GM12874 (cell line): ENCODE data around the gene TMEM40.

ENCODE experiments used
- TF ChIP-seq, protein P1 (sequence below): IDR thresholded peaks from 2 replicates; pipeline ENCODE4 v1.5.1; 2011; ENCODE audit warnings: low read depth, mild to moderate bottlenecking, control low read depth, low read length, moderate library complexity; ENCODE audit not compliant: insufficient read depth

Gene TMEM40, protein sequence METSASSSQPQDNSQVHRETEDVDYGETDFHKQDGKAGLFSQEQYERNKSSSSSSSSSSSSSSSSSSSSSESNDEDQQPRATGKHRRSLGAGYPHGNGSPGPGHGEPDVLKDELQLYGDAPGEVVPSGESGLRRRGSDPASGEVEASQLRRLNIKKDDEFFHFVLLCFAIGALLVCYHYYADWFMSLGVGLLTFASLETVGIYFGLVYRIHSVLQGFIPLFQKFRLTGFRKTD

DNA sequence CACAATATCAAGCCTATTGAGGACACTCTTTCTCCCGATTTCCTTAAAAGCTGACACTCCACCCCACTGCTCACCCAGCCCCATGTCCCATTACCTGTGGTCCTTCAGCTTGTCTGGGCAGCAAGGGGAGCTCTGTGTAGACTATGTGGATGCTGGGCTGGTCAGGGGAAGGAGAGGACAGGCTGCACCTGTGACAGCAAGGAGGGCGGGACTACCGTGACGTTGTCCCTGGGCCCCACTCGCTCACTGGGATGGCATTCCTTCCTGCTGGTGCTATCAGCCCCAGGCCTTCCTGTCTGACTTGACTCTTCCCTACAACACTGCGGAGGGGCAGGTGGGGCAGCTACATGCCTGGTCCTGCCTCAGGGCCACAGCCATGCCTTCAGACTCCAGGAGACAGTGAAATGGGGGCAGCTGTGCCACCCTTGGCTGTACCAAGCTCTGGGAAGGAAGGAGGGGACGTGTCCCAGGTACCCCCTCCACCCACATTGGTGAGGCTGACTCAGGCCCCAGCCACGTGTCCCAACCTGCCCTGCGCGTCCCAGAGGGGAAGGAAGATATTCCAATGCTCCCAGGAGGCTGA lies at the start of gene TMEM40:
Gene TMEM40, minus strand, starts transcription at position 163 of the 583 bp plus-strand sequence. CDS start 9,427 bp downstream, outside the sequence.
- TF ChIP-seq, protein P1, sequence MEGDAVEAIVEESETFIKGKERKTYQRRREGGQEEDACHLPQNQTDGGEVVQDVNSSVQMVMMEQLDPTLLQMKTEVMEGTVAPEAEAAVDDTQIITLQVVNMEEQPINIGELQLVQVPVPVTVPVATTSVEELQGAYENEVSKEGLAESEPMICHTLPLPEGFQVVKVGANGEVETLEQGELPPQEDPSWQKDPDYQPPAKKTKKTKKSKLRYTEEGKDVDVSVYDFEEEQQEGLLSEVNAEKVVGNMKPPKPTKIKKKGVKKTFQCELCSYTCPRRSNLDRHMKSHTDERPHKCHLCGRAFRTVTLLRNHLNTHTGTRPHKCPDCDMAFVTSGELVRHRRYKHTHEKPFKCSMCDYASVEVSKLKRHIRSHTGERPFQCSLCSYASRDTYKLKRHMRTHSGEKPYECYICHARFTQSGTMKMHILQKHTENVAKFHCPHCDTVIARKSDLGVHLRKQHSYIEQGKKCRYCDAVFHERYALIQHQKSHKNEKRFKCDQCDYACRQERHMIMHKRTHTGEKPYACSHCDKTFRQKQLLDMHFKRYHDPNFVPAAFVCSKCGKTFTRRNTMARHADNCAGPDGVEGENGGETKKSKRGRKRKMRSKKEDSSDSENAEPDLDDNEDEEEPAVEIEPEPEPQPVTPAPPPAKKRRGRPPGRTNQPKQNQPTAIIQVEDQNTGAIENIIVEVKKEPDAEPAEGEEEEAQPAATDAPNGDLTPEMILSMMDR, result no peak

DNA sequence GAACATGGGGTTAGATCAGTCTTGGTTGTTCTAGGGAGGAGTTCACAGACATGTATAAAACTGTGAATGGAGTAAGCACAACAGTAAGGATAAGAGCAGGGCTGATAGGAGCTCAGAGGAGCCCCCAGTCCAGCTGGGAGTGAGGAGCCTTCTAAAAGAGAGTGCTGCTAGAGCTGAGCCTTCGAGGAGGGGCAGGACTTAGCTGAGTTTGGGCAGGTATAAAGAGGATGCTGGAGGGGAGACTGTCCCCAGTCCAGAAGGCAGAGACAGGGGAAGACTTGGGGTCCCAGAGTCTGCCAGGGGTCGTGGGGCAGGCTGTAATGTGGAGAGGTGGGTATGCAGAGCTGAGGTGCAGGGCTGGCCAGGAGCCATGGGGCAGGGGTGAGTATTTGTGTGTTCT lies 49.5 kb upstream of the TMEM40 start:
- TF ChIP-seq, protein P1, result no peak

DNA sequence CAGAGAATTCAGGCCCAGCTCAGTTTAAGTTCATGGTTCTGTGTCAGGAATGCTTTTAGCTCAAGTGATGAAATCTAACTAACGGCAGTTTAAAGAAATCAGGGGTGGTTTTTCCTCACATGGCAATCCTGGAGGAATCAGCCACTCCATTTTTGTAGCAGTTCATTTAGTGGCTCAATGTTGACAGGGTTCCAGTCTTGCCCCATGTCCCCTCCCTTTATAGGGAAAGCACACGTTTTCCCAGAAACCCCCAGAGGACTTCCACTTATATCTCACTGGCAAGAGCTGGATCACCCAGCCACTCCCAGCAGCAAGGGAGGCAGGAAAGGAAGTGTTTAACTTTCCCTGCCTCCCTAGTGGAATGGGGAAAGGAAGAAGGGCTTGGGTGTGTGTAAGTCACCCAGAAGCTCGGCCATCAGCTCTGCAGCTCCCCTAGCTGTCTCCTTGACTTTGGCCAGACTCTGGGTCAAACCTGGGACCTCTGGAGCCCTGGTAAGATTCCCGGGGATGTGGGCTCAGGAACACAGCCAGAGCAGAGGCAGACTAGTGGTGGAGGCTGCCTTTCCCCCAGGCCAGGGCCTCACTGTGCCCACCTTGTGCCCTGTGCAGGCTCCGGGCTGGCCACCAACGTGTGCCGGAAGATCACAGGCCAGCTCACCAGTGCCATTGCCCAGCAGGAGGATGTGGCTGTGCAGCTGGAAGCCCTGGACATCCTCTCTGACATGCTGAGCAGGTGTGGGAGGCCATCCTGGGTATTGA lies 48.7 kb upstream of the TMEM40 start:
- TF ChIP-seq, protein P1, result no peak

DNA sequence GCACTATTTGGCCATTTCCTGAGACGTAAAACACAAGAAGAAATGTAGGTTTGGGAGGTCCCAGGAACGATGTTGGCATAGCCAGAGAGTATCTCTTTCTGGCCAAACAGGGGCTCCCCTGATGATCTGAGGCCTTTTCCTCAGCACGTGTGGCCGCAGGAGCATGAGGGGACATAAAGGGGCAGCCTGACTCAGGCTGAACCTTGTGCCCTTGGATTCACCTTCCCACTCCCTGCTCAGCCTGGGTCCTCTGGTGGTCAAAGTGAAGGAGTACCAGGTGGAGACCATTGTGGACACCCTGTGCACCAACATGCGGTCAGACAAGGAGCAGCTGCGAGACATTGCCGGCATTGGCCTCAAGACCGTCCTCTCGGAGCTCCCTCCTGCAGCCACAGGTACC lies 48.0 kb upstream of the TMEM40 start:
- TF ChIP-seq, protein P1, result no peak

DNA sequence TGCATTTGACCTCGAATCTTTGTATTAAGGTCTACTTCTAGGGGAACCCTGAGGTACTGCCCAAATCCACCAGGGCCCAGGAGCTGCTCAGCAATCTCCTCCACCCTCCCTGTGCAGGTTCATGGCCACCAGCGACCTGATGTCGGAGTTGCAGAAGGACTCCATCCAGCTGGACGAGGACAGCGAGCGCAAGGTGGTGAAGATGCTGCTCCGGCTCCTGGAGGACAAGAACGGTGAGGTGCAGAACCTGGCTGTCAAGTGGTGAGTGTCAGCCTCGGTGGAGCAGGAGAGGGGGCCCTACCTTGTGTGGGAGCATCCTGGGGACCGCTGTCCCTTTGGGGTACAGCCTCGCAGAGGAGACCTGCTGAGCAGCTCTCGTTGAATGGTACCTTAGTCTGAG lies 44.3 kb upstream of the TMEM40 start:
- TF ChIP-seq, protein P1, result no peak

DNA sequence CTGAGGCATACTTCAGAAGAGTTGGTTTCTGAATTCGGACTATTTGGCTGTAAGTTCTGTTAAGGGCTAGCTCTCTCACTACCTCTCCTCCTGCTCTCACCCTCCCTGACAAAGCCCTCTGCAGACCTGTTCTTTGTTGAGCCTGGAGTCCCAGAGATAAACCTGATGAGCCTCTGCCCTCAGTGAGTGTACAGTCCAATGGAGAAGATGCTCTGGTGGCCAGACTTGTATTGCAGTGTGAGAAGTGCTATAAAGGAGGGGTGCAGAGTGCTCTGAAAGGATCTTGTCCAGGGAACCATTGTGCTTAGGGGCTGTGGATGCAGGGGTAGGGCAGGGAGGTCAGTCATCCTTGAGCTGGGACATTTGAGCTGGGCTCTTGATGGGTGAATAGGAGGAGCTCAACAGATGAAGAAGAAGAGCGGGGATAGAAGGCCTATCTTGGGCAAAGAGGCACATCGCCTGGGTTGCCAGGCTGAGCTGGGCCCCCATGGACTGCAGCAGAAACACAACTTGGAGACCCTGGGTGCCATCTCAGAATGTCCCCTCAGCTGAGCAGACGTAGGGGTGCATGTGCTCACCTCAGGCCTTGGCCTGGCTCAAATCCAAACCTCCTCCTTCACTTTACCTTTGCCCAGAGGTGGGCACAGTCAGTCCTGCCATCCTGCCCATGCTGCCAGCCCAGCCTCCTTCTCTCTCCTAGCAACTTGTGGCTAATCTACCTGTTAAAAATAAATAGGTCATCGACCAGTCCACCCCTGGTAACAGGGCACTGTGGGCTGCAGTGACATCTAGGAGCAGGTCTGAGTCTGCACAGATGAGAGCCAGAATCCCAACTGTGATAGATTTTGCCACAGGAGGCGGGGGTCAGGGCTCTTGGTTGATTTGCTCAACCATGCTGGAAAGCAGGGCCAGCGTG lies 40.7 kb upstream of the TMEM40 start:
- TF ChIP-seq, protein P1, result no peak
